IMR-90 (cell line): ENCODE measurements around the gene DUSP16. TPM values are rescaled to one million over a fixed set of nuclear protein-coding genes. Genes with fewer than 3 reads are reported as not detected.

Experiments used
- ATAC-seq: fragments of 200-7000 bp; cut with Tn5 transposase; 2 replicates; pipeline ENCODE4 v1.9.1; 2020; ENCODE audit warnings: low read depth, mild to moderate bottlenecking, moderate library complexity
- BruUV-seq: library from RNA; stranded (reverse); fragments of 400-500 nt; replicated peaks from 2 replicates; lab custom pipeline; 2021; lab: Mats Ljungman, UMichigan
- CTCF ChIA-PET: fragments of 300-600 bp; formaldehyde crosslinking; extraction: SDS; loops from one replicate; lab custom pipeline; 2021; ENCODE audit warnings: antibody characterized with exemption; lab: Yijun Ruan, JAX
- POLR2A ChIA-PET: fragments of 300-600 bp; sonication (Branson Sonifier 250); formaldehyde crosslinking; loops from one replicate; lab custom pipeline; 2022; ENCODE audit warnings: antibody characterized with exemption; ENCODE audit not compliant: unreplicated experiment; lab: Charles Lee
- DNase-seq: peaks from one replicate; pipeline ENCODE4 v3.0.0; 2013
- H2AFZ ChIP-seq: replicated peaks from 2 replicates; pipeline ENCODE3; 2013; ENCODE audit warnings: low read length, mild to moderate bottlenecking; ENCODE audit not compliant: poor library complexity
- H2AK5ac ChIP-seq: 2 replicates; pipeline ENCODE4 v1.6.1; 2013; ENCODE audit warnings: low read depth, low read length, inconsistent platforms
- H2AK9ac ChIP-seq: replicated peaks from 2 replicates; pipeline ENCODE3; 2013; ENCODE audit warnings: mild to moderate bottlenecking, low read depth, low read length, moderate library complexity; ENCODE audit not compliant: poor library complexity
- H2BK120ac ChIP-seq: 2 replicates; pipeline ENCODE4 v1.6.1; 2013; ENCODE audit warnings: low read depth, low read length, inconsistent platforms
- H2BK15ac ChIP-seq: 3 replicates; pipeline ENCODE4 v1.6.1; 2013; ENCODE audit warnings: low read depth, low read length, inconsistent platforms
- H2BK20ac ChIP-seq: 2 replicates; pipeline ENCODE4 v1.6.1; 2013; ENCODE audit warnings: low read depth, mild to moderate bottlenecking, inconsistent platforms, low read length, moderate library complexity
- H2BK5ac ChIP-seq: 2 replicates; pipeline ENCODE4 v1.6.1; 2013; ENCODE audit warnings: mild to moderate bottlenecking, low read depth, low read length, inconsistent platforms; ENCODE audit not compliant: poor library complexity, severe bottlenecking
- H3K14ac ChIP-seq: replicated peaks from 2 replicates; pipeline ENCODE4 v1.6.1; 2013; ENCODE audit warnings: low read depth, low read length, inconsistent platforms
- H3K18ac ChIP-seq: 2 replicates; pipeline ENCODE4 v1.6.1; 2013; ENCODE audit warnings: low read depth, low read length, control low read depth
- H3K23ac ChIP-seq: 2 replicates; pipeline ENCODE4 v1.6.1; 2013; ENCODE audit warnings: low read depth, low read length, inconsistent platforms
- H3K27ac ChIP-seq: 2 replicates; pipeline ENCODE4 v1.5.1; 2013; ENCODE audit warnings: mild to moderate bottlenecking, control low read depth, low read length; ENCODE audit not compliant: insufficient read depth
- H3K27me3 ChIP-seq: 2 replicates; pipeline ENCODE4 v1.6.1; 2013; ENCODE audit warnings: low read length; ENCODE audit not compliant: control insufficient read depth, insufficient read depth
- H3K36me3 ChIP-seq: 2 replicates; pipeline ENCODE4 v1.6.1; 2013; ENCODE audit warnings: low read length, mixed read lengths; ENCODE audit not compliant: control insufficient read depth, insufficient read depth
- H3K4ac ChIP-seq: 2 replicates; pipeline ENCODE4 v1.6.1; 2013; ENCODE audit warnings: low read depth, low read length, inconsistent platforms
- H3K4me1 ChIP-seq: 2 replicates; pipeline ENCODE4 v1.6.1; 2013; ENCODE audit warnings: low read length, mixed read lengths; ENCODE audit not compliant: control insufficient read depth, insufficient read depth
- H3K4me2 ChIP-seq: 2 replicates; pipeline ENCODE4 v1.6.1; 2013; ENCODE audit warnings: low read depth, mild to moderate bottlenecking, control low read depth, low read length, moderate library complexity
- H3K4me3 ChIP-seq: 2 replicates; pipeline ENCODE4 v1.5.1; 2013; ENCODE audit warnings: low read depth, mild to moderate bottlenecking, control low read depth, low read length, moderate library complexity; ENCODE audit not compliant: insufficient read depth
- H3K56ac ChIP-seq: 2 replicates; pipeline ENCODE4 v1.6.1; 2013; ENCODE audit warnings: low read length, inconsistent platforms; ENCODE audit not compliant: insufficient read depth; ENCODE audit errors: extremely low read depth
- H3K79me1 ChIP-seq, 2 experiments: 2 replicates each; pipeline ENCODE4 v1.6.1; 2013; ENCODE audit warnings: low read length in 2 of 2, inconsistent platforms in 1 of 2, low read depth in 1 of 2
- H3K9ac ChIP-seq: 2 replicates; pipeline ENCODE4 v1.6.1; 2013; ENCODE audit warnings: low read depth, low read length, control low read depth
- H3K9me1 ChIP-seq: 2 replicates; pipeline ENCODE4 v1.6.1; 2013; ENCODE audit warnings: low read length, inconsistent platforms; ENCODE audit not compliant: insufficient read depth
- H3K9me3 ChIP-seq: 2 replicates; pipeline ENCODE4 v1.6.1; 2013; ENCODE audit warnings: low read length; ENCODE audit not compliant: control insufficient read depth, insufficient read depth
- H4K20me1 ChIP-seq: 2 replicates; pipeline ENCODE4 v1.6.1; 2013; ENCODE audit warnings: low read length, inconsistent platforms; ENCODE audit not compliant: insufficient read depth
- H4K5ac ChIP-seq: 2 replicates; pipeline ENCODE4 v1.6.1; 2013; ENCODE audit warnings: mild to moderate bottlenecking, low read depth, low read length, control low read depth
- H4K8ac ChIP-seq, 2 experiments: 2 replicates each; pipeline ENCODE4 v1.6.1; 2013; ENCODE audit warnings: low read depth in 2 of 2, low read length in 2 of 2, control low read depth in 1 of 2, inconsistent platforms in 1 of 2
- H4K91ac ChIP-seq: 2 replicates; pipeline ENCODE4 v1.6.1; 2013; ENCODE audit warnings: low read depth, low read length, inconsistent platforms; ENCODE audit not compliant: insufficient read depth
- CEBPB ChIP-seq: IDR thresholded peaks from 2 replicates; pipeline ENCODE4 v1.6.1; 2012; ENCODE audit warnings: low read depth, low read length, improper control_type of control experiment
- CHD1 ChIP-seq: IDR thresholded peaks from 2 replicates; pipeline ENCODE4 v1.6.1; 2012; ENCODE audit warnings: low read depth, low read length, improper control_type of control experiment
- FOS ChIP-seq: fragments of 150-350 bp; IDR thresholded peaks from 2 replicates; pipeline ENCODE4 v1.6.1; 2016; ENCODE audit warnings: low read depth, low read length
- NFE2L2 ChIP-seq: fragments of 150-350 bp; IDR thresholded peaks from 2 replicates; pipeline ENCODE4 v1.6.1; 2016; ENCODE audit warnings: low read depth, mild to moderate bottlenecking, low read length
- POLR2A ChIP-seq: IDR thresholded peaks from 2 replicates; pipeline ENCODE4 v1.6.1; 2012; ENCODE audit warnings: mild to moderate bottlenecking, low read depth, low read length
- RAD21 ChIP-seq: IDR thresholded peaks from 2 replicates; pipeline ENCODE4 v1.6.1; 2012; ENCODE audit warnings: low read length, improper control_type of control experiment
- WGBS, 2 experiments: methylation state at CpG; one replicate each; pipeline versions ENCODE4 v1.1.5 to v1.1.7; 2013; ENCODE audit warnings: missing lambda C conversion rate in 2 of 2; ENCODE audit not compliant: insufficient read length in 1 of 2; ENCODE audit errors: extremely low coverage in 2 of 2; 5-methylcytosine and 5-hydroxymethylcytosine counted together
- dilution Hi-C: fragments of 300-500 bp; cut with HindIII; formaldehyde crosslinking; loops from one replicate; pipeline ENCODE4 v1.14.3; 2018; ENCODE audit warnings: low sequenced_read_pairs; ENCODE audit not compliant: unreplicated experiment
- in situ Hi-C: fragments of 300-500 bp; cut with MboI; formaldehyde crosslinking; loops from 3 replicates; pipeline ENCODE4 v1.14.3; 2019; ENCODE audit warnings: low sequenced_read_pairs, inconsistent platforms, mixed read lengths
- intact Hi-C: fragments of 100-400 bp; cut with micrococcal nuclease; formaldehyde crosslinking; loops from 2 replicates; pipeline ENCODE4 v1.10.0; 2022
- polyA plus RNA-seq, 3 experiments: library from polyadenylated mRNA; depleted of rRNA; stranded (reverse); fragments of >200 nt; gene quantifications; 2 replicates each; pipeline ENCODE4 v1.2.3, GENCODE V29; 2012; ENCODE audit warnings: low replicate concordance in 1 of 3
- total RNA-seq: library from RNA; depleted of rRNA; stranded (reverse); fragments of >200 nt; gene quantifications from 2 replicates; pipeline ENCODE4 v1.2.3, GENCODE V29; 2012

The DUSP16 gene
- total and polyA plus RNA-seq, 2 of the 4 experiments (the other 2 are of a cell fraction), result 4.7 to 10.0 TPM

DNA sequence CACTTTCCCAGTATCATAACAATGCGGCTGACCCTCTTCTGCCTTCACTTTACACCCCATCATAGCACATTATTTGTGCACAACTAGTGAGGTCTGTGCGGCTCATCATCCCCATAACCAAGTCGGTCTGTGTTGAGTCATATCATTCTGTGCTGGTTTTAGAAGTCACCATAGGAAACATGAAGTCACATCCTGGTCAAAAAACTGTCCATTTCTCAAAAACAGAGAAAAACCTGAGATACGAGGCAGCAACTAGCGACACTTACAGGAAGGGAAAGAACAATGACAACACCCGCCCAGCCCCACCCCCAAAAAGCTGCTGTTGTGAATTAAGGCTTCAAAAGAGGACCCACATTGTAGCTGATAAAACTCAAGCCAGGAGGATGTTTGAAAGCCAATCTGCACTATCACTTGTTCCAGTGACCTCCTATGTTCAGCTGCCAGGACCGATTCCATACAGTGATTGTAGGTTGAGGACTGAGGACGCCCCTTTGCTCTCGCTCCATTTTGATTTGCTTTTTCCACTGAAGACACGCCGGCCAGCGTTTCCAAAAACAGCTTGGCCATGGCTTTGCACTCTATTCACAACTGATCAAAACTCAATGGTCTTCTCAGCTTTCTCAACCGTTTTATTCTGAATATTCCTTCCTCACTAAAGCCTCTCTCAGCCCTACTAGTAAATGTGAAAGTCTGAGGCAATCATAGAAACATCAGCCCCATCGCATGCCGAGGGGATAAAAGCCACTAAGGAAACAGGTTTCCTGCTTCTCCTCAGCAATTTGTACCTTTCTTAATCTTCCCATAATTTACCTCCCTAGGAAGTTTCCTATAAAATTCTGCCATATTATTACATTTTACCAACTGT is 87.5 kb downstream of the DUSP16 start:
- Histone ChIP-seq H2BK5ac (no peak overlapping the region), H2BK20ac (no peak overlapping the region), H3K23ac (no peak overlapping the region), H3K18ac (no peak overlapping the region), H3K4me2 (no peak overlapping the region), H4K91ac (no peak overlapping the region), H3K14ac (no peak overlapping the region), H4K20me1 (no peaks in the 10 kb centered on the region; the same call in 1 of the 2 replicates), H3K9me3 (no peaks in the 10 kb centered on the region), H3K9me1 (peaks cover 3% of the 10 kb centered on the region; the same call in 1 of the 2 replicates), H3K4me1 (no peaks in the 10 kb centered on the region), H3K4ac (no peak overlapping the region), H2BK120ac (no peak overlapping the region), H2AK9ac (no peak overlapping the region), H3K79me1 (peaks cover 4 to 16% of the 10 kb centered on the region in 2 experiments; a peak in 2 of 4 replicates), H3K4me3 (no peak overlapping the region), H3K36me3 (peaks cover 19% of the 10 kb centered on the region), H2BK15ac (no peak overlapping the region), H2AK5ac (no peak overlapping the region), H3K56ac (no peak overlapping the region), H3K27ac (no peak overlapping the region), H2AFZ (no peak overlapping the region), H4K5ac (no peak overlapping the region), H3K9ac (no peak overlapping the region), H4K8ac (no peak overlapping the region), H3K27me3 (no peaks in the 10 kb centered on the region)
- DNase-seq (peak; percentile 43), ATAC-seq (no peak; the same call in 1 of the 2 replicates)
- WGBS, 2 experiments, result 100% methylated on average over 4 of the region's 15 CpGs; no CpG with 5 or more reads in 1 of the 2 experiments
- in situ Hi-C loops (no loop called here), dilution Hi-C loops (no loop called here), intact Hi-C loops (no loop called here)
- no TSS peak for BruUV-seq
- ChIA-PET CTCF (no interaction called here), POLR2A (no interaction called here)
- TF ChIP-seq POLR2A (no peak), RAD21 (no peak), NFE2L2 (no peak), FOS (no peak), CHD1 (no peak), CEBPB (no peak)
